ENCODE data around the gene ARSG.

The ARSG gene

DNA sequence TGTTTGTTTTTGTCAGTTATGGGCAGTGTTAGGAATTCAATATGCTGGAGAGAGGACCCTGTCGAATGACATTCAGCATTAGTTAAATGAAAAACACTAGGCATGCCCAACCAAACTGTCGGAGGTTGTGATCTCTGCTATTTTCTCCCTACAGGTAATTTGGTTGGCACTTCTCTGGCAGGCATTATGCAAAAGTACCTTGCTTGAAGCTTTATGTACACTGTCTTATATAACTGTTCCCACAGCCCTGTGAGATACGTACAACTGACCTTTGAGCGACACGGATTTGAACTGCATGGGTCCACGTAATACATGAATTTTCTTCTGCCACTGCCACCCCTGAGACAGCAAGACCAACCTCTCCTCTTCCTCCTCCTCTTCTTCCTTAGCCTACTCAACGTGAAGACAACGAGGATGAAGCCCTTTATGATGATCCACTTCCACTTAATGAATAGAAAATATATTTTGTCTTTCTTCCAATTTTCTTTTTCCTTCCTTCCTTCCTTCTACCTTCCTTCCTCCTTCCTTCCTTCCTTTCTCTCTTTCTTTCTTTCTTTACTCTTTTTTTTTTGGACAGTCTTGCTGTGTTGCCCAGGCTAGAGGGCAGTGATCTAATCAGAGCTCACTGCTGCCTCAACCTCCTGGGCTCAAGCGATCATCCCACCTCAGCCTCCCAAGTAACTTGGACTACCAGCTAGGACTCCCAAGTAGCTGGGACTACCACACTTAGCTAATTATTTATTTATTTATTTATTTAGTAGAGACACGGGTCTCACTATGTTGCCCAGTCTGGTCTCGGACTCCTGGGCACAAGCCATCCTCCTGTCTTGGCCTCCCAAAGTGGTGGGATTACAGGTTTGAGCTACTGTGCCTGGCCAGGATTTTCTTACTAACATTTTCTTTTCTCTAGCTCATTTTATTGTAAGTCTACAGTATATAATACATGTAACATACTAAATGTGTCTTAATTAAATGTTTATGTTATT lies 88.7 kb downstream of the ARSG start:
- DNase-seq, result no peak

DNA sequence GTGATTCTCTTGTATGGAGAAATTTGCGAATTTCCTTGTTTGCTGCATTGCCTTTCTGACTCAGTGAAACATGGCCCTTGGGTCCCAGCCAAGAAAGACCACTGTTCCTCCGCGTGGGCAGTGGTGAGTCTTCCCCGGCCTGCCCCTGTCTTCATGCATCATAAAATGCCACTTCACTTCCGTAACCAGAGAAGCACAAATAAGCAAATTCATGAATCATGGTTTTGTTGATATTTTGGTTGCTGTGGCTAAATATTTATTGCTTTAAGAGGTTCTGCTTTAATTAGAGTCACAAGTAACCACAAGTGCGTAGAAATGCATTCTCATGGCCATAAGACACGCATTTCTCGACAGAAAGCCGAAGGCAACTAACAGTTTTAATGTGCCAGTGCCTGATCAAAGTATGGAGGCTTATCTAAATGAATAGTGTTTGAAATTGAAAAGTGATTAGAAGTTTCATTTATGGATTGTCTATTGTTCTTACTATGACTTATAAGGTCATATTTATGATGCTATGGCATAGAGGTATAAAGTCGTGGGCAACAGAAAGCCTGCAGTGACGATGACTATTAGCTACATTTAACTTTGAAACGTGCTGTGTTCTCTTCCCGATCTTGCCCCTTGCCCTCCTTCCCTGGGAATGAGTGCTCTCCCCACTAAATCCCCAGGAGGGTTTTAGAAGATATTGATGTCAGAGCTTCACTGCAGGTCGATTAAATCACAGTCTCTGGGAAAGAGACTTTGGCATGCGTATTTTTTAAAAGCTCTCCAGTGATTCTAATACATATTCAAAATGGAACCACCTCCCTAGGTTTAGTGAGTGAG lies 90.0 kb downstream of the ARSG start:
- DNase-seq, result no peak

DNA sequence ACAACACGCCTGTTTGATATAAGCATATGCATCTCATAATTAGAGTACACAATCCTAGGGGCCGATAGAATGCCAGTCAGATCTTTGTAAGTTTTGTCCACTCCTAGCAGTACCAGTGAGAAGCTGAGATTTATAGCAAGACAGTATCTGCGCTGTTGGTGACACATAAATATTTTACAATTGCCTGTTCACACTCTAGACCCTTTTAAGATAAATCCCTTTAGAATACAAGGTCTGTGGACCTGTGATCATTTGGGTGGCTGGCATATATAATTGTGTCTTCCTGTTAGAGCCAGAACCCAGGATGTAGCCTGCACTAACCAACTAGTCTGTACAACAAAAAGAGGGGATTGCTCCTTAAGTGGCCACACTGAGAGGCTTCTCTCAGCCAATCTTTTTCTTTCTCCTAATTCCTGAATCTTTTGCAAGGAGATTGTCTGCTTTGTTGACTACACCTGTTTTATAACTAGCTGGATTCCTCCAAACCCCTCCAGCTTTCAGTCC lies 91.3 kb downstream of the ARSG start:
- DNase-seq, result no peak

DNA sequence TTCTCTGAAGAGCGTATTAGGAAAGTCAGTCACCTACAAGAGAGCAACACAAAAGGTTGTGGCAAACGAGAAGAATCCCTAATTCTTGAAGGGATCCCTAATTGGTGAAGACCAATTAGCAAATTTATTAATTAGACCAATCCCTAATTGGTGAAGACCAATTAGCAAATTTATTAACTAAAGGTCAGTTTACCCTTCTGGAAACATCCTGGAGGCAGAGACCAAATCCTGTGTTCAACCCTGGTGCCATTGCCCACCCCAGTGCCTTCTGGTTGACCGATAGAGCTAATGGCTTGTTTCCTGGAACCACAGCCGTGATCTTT lies 91.8 kb downstream of the ARSG start:
- no peak for DNase-seq

DNA sequence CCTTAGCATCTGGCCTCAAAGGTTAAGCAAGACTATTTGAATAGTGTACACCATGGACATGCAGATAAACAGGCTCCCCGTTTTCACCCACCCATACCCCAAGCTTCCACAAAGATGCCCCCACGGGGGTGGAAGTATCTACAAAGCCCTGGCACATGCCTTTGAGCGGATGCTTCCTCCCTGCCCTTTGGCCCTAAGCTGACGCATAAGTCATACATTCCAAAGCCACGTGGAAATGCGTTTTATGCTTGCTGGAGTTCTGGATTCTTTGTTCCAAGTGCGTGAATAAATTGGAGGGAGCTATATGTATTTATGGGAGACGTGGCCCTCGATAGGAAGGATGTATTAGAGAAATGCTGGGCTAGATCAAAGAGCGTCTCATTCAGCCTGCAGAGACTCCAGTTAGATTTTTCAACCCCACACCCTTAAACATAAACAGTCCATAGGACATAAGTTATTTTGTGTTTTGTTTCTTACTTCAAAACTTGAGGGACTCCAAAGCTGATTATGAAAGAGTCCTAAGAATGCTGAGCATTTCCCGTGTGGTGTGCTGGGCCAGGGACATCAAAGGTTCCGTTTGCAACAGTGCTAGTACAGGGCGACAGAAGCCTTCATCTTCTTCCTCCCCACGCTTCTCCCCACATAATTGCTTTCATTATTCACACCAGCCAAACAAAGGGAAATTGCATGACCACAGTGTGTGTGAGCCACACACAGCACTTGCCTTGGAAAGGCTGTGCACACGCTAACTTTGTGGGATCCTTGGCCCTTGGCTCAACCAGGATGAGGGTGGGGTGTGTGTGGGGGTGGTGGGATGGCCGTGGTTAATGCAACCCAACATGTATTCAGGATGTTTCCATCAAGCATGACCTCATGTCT lies 92.4 kb downstream of the ARSG start:
- DNase-seq, result no peak

DNA sequence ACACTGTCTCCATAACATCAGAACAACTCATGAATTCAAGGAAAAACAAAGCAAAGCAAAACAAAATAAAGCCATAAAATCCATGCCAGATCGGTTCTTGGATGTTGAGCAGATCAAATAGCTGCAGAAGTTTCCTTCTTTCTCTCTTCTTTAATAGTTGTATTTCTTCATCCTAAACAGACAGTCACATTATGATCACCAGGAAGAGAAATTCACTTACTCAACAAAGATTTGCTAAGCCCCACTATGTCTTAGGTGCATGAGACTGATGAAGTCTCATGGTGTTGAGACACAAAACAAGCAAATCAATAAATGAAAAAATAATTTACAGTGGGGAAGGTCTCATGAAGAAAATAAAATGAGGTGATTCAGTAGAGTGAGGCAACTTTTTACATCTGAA lies 93.2 kb downstream of the ARSG start:
- no peak for DNase-seq

DNA sequence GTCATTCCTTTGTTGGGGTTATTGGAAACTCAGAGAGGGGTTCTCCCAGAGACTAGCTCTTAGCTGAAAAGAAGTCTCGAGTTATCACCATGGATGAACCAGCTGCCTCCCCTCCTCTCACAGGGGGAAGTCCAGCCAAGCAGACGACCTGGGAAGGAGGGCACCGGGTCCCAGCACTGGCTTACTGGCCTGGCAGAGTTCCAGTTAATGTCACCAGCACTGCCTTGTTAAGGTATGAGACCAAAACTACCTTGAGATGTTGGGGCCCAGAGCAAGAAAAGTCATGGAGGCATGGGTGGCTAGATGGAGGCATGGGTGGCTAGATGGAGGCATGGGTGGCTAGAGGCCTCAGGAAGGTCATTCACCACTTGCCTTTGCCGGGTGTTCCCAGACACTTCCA lies 93.6 kb downstream of the ARSG start:
- DNase-seq, result no peak

DNA sequence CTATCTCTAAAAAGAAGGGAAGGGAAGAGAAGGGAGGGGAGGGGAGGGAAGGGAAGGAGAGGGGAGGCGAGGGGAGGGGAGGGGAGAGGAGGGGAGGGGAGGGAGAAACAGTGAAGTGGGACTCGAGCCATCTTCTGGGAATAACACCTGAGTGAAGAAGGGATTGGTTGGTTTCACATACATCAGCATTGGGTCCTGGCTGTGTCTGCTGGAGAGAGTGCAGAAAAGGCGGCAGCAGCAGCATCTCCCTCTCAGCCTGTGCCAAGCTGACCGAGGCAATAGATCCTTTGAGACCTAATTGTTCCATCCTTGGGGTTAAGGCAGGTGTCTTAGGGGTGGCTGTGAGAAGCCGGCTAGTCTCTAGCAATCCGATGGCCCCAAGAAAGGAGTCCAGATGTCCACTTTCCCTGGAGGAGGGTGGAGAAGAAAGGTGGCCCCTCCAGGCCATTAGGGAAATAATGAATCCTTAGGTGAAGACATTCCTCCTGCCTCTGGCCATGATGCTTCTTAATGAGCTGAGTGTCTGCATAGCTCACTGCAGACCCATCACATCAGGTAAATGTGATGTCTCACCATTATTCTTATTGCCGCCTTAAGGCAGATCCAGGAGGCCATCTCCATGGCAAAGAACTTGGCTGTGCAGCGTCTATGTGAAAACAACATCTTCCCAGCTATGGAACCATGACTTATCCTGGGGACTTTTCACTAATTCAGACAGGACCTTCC lies 94.4 kb downstream of the ARSG start:
- DNase-seq, result no peak

DNA sequence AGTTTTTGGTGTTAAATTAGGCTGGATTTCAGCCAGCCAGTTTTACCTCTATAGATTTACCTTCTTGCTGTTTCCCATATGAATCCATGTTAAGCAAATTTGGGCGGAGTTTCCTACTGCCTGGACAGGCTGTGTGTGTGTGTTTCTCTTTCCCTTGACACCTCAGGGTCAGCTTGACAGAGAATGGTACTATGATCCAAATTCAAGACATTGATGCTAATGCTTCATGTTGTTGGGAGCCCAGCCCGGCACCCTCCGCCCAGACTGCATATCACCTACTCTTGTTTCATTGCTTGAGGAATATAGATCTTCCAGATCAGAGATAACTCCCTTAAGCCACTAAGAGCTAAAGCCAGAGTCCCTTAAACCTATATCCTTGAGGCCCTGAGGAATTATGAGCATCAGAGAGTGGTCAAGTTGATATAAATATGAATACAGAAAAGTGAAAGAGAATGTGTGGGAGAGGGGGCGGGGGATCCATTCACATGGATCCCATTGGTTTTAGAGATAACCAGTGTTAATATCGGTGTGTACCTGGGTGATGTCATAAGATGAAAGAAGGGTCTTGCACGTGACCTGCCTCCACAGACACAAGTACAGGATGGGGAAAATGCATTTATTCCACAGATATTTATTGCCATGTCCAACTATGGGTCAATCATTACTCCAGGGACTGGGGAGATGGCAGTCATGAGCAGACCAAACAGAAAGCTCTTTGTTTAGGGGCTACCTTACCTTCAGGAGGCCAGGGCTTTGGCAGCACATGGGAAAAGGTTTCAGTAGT lies 96.3 kb downstream of the ARSG start:
- no peak for DNase-seq

DNA sequence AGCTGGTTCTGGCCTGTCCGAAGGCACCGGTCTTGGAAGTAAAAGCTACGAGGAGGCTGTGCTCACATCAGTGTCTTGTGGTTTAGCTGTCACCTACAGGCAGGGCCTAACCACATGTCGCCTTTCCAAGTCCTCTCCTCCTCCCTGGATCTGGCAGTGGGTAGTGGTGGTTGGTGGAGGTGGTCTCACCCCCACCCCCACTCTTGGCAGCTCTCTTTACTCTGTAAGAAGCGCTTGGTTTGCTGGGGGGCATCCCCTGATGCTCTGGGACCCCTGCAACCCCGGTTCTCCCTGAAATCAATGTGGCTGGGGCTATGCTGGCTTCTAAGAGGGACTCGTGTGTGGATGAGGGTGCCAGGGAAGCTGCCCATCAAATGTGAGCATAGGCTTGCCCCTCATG lies 97.7 kb downstream of the ARSG start:
- DNase-seq, result no peak

DNA sequence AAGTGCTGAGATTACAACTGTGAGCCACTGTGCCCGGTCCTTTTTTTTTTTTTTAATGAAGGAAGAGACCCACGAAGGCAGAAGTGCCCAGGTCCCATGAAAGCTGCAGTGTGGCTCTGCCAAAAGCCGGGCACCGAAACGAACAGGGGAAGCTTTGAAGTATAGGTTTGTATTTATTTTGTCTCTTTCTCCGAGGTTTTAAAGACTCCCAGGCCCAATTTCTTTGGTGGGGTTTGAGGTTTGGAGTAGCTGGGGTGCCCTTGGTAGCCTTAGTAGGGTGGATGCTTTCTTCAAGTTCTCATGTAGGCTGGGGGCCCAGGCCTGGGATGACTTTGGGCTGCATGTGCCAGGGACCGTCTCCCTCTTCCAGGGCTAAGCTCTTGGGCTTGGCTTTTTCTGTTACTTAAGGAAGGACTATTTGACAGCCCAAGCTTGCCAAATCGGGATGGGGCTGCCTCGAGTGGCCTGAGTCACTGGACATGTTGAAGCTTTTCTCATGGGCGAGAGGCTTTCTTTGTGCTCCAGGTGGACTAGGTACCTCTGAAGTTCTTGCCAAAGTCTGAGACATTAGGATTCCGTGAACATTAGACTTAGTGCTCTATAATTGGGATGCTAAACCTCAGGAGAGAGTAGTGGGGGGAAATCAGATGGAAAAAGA lies 99.7 kb downstream of the ARSG start:
- no peak for DNase-seq

DNA sequence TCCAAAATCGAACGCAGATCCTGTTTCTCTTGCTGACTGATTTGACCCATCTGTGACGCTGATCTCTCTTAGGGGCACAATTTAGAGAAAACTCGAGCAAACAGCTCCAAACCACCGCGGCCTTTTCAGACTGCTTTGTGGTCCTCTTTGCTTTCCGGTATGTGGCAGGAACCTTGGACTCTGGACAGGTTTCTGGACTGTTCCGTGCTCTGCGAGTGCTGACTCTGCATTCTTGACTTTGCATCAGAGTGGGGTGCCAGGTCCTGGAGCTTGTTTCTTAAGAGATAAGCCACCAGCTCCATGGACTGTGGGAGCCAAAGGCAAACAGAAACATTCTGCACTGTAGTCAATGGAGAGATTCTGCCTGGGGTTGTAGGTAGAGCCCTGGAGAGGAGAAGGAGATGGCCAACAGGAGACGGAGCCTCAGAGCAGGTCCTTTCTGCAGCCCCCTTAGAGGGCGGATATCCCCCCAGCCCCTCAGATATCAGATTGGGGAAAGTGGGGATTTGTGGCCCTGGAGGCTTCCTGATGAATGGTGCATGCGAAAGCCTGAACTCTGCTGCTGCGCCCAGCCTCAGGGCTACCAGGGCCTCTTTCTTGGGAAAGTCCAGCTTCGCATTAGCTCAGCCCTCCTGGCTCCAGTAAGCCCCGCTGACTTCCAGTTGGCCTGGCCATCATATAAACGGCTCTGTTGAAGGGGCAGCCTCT lies 100.4 kb downstream of the ARSG start:
- no peak for DNase-seq

DNA sequence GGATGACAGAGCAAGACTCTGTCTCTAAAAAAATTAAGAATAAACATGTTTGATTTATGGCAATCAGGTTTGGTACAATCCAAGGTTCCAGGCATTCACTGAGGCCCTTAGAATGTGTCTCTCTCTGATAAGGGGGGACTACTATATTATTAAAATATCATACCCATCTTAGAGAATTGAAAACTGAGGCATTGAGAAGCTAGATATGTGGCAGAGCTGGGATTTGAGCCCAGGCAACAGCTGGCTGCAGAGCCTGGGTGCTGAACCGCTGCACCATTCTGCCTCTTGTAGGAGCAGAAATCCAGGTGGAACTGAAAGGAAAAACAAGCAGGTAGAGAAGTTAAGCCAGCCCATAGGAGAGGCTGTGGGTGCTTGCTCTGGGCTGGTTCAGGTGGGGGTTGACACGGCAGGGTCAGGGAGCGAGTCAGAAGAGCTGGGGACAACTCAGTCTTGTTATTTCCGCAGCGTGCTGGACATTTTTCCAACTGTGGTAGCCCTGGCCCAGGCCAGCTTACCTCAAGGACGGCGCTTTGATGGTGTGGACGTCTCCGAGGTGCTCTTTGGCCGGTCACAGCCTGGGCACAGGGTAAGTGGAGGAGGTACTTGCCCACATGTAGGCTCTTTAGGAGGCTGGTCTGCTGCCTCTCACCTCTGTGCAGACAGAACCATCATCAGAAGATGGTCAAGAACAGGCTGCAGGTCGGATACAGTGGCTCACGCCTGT lies 103.5 kb downstream of the ARSG start:
- no peak for DNase-seq

DNA sequence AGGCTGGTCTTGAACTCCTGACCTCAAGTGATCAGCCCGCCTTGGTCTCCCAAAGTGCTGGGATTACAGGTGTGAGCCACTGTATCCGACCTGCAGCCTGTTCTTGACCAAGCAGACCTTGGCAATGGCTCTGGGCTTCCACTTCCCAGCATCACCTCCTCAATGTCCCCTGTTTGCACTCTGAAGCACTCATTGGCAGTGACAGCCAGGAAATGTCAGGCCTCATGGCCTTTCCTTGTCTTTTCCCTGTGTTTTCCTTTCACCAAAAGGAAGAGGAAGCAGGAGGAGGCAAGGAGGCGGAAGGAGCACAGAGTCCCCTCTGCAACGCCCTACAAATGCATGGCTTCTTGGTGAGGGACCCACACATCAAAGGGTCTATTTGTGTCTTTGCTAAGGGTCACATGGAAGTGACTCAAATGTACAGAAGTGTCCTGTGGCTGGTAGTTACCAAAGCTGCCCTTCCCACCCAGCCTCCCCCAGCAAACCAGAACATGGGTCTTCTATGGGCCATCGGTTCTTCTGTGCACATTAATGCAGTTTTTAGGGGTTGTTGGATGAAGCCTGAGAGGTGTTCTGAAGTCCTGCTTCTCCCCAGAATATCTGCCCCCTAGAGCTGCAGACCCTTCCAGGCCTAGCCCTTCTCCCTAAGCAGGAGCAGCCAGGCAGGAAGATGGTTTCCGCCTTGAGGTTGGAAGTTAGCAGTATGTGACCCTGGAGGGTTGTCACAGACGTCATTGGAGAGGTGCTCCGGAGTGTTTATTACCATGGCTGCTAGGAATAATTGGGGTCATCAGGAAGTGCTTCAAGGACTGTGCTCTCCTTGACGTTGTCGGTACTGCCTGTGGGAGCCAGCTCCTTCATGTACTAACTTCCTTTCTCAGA lies 105.2 kb downstream of the ARSG start:
- no peak for DNase-seq

DNA sequence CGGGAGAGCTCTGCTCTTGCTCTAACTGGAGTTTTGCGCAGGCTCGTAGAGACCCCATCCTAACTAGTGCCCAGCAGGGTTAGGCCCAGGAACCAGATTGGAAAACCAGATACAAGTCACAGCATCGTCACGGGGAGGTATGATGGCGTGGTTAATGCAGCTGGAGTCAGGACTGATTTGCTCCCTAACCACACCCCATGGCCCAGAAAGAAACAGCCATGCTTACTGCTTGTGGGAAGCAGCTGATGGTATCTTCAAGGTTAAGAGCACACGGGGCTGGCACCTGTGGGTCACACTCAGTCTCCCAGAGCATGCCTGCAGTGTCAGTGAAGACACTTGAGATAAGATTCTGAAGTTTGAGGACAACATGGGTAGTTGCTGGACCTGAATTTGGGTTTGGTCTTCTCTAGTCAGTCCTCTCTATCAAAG lies 105.8 kb downstream of the ARSG start:
- no peak for DNase-seq

DNA sequence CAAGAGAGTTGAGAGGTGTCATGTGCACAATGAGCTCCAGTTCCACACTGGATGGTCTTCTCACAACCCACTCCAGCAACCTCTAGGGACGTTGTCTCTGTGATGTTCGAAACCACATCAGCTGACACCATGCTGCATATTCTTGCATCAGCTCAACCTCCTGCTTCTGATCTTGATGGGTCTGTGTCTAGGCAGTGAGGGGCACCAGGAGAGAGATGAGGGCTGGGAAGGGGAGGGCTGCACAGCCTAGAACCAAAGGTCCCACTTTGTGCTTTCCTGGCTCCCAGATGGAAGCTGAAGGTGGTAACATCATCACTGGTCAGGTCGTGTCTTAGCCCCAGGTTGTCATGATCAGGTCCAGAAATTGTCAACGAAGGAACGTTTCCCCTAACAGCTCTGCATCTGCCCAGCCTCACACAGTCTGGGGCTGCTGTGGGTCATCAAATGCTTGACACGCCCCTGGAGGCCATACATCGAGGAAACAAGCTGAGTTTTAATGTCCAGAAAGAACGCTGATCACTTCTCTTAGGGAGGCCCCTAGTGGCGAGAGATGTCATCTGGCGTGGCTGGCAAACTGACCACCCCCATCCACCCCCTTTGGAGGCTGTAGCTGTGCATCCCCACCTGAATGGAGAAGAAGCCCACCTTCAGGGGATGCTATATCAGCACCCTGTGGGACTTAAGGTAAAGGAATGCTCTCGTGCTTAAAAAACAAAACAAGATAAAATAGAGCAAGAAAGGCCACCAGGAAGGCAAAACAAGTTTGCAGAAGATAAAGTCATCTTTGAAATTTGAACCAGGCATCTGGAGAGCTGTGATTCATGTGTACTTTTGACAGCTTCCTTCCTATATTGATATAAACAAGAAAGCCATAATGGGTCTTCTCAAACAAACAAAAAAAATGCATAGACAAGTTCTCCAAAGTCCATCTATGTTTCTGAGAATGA lies 107.7 kb downstream of the ARSG start:
- DNase-seq, result no peak

Data from NCI-H2029 treated with DMSO at 0.1 percent for 48 hours (cell line).